ENCODE results near the gene HPSE. TPM values are rescaled to one million over a fixed set of nuclear protein-coding genes. Genes with fewer than 3 reads are reported as not detected.

The HPSE gene
- total RNA-seq, 1 donor: 0.36 TPM

- Histone ChIP-seq H3K4me2 (ENCODE audit: insufficient read depth, low read length) (no peak overlapping the region), H3K4me3 (ENCODE audit: insufficient read depth, low read length) (no peak overlapping the region), H3K27me3 (ENCODE audit: insufficient read depth, low read length) (peaks cover 4% of the 10 kb centered on the region), H2AFZ (ENCODE audit: low read length) (no peak overlapping the region), H3K4me1 (ENCODE audit: insufficient read depth, low read length) (no peaks in the 10 kb centered on the region), H3K27ac (ENCODE audit: low read depth, low read length) (no peak overlapping the region), H3K79me2 (ENCODE audit: insufficient read depth, low read length) (no peaks in the 10 kb centered on the region), H4K20me1 (ENCODE audit: insufficient read depth, low read length) (no peaks in the 10 kb centered on the region), H3K36me3 (ENCODE audit: insufficient read depth, low read length) (no peaks in the 10 kb centered on the region), H3K9me3 (ENCODE audit: low read depth, low read length) (no peaks in the 10 kb centered on the region)
- DNase-seq (ENCODE audit: insufficient read length, low spot score, missing footprints): no peak
- TF ChIP-seq CTCF (IDR thresholded peaks at IDR 0.05; ENCODE audit: extremely low read depth, low read depth, low read length): no peak
Observed at GRCh38 chr4:83372931-83373330, 38.3 kb upstream of the HPSE start.

GRCh38 chr4:83371936-83372335 lies 37.3 kb upstream of the HPSE start:
- Histone ChIP-seq H3K9me3 (ENCODE audit: low read depth, low read length) (no peaks in the 10 kb centered on the region), H4K20me1 (ENCODE audit: insufficient read depth, low read length) (no peaks in the 10 kb centered on the region), H3K27me3 (ENCODE audit: insufficient read depth, low read length) (peaks cover 7% of the 10 kb centered on the region), H3K79me2 (ENCODE audit: insufficient read depth, low read length) (no peaks in the 10 kb centered on the region), H2AFZ (ENCODE audit: low read length) (no peak overlapping the region), H3K4me2 (ENCODE audit: insufficient read depth, low read length) (no peak overlapping the region), H3K4me1 (ENCODE audit: insufficient read depth, low read length) (no peaks in the 10 kb centered on the region), H3K27ac (ENCODE audit: low read depth, low read length) (no peak overlapping the region), H3K36me3 (ENCODE audit: insufficient read depth, low read length) (no peaks in the 10 kb centered on the region), H3K4me3 (ENCODE audit: insufficient read depth, low read length) (no peak overlapping the region)
- no peak for TF ChIP-seq CTCF (IDR thresholded peaks at IDR 0.05; ENCODE audit: extremely low read depth, low read depth, low read length)
- no peak for DNase-seq (ENCODE audit: insufficient read length, low spot score, missing footprints)

- H2AFZ ChIP-seq (ENCODE audit: low read length): no peak overlapping the region
- H3K79me2 ChIP-seq (ENCODE audit: insufficient read depth, low read length): no peaks in the 10 kb centered on the region
- no peak overlapping the region for H3K4me2 ChIP-seq (ENCODE audit: insufficient read depth, low read length)
- H3K4me3 ChIP-seq (ENCODE audit: insufficient read depth, low read length): no peak overlapping the region
- no peaks in the 10 kb centered on the region for H4K20me1 ChIP-seq (ENCODE audit: insufficient read depth, low read length)
- peaks cover 7% of the 10 kb centered on the region for H3K27me3 ChIP-seq (ENCODE audit: insufficient read depth, low read length)
- H3K4me1 ChIP-seq (ENCODE audit: insufficient read depth, low read length): no peaks in the 10 kb centered on the region
- no peaks in the 10 kb centered on the region for H3K9me3 ChIP-seq (ENCODE audit: low read depth, low read length)
- no peak for TF ChIP-seq CTCF (IDR thresholded peaks at IDR 0.05; ENCODE audit: extremely low read depth, low read depth, low read length)
- no peaks in the 10 kb centered on the region for H3K36me3 ChIP-seq (ENCODE audit: insufficient read depth, low read length)
- no peak overlapping the region for H3K27ac ChIP-seq (ENCODE audit: low read depth, low read length)
- DNase-seq (ENCODE audit: insufficient read length, low spot score, missing footprints): no peak
Observed at GRCh38 chr4:83371235-83371634, 36.6 kb upstream of the HPSE start.

- Histone ChIP-seq H3K79me2 (ENCODE audit: insufficient read depth, low read length) (no peaks in the 10 kb centered on the region), H3K9me3 (ENCODE audit: low read depth, low read length) (no peaks in the 10 kb centered on the region), H4K20me1 (ENCODE audit: insufficient read depth, low read length) (no peaks in the 10 kb centered on the region), H3K36me3 (ENCODE audit: insufficient read depth, low read length) (no peaks in the 10 kb centered on the region), H3K27ac (ENCODE audit: low read depth, low read length) (no peak overlapping the region), H3K4me3 (ENCODE audit: insufficient read depth, low read length) (no peak overlapping the region), H3K4me1 (ENCODE audit: insufficient read depth, low read length) (no peaks in the 10 kb centered on the region), H2AFZ (ENCODE audit: low read length) (no peak overlapping the region), H3K27me3 (ENCODE audit: insufficient read depth, low read length) (peaks cover 7% of the 10 kb centered on the region), H3K4me2 (ENCODE audit: insufficient read depth, low read length) (no peak overlapping the region)
- DNase-seq (ENCODE audit: insufficient read length, low spot score, missing footprints): no peak
- no peak for TF ChIP-seq CTCF (IDR thresholded peaks at IDR 0.05; ENCODE audit: extremely low read depth, low read depth, low read length)
Observed at GRCh38 chr4:83370640-83370906, 35.9 kb upstream of the HPSE start.
